Pancreas (tissue), 10 donors: ENCODE measurements around the gene SH3BP4. TPM values are rescaled to one million over a fixed set of nuclear protein-coding genes. Genes with fewer than 3 reads are reported as not detected.

Source experiments
- ATAC-seq, 4 donors: fragments of 200-7000 bp; cut with Tn5 transposase; one replicate each; pipeline versions ENCODE4 v1.8.0 to v1.9.1; 2020; ENCODE audit warnings: mild to moderate bottlenecking in 4 of 4, moderate library complexity in 4 of 4
- DNase-seq, 6 donors: peaks; one replicate each; pipeline ENCODE4 v3.0.0-alpha.2; 2020
- FAIRE-seq: peaks from 2 replicates; lab custom pipeline; 2012; peaks lifted over from hg19 to GRCh38; lab: Jason Lieb, UNC
- H3K27ac ChIP-seq, 4 donors: fragments of 200-600 bp; sonication (generic); 1 replicate in 3 of 4; 2 replicates in 1 of 4; pipeline versions ENCODE4 v1.5.0 to v1.8.0; 2020
- H3K27me3 ChIP-seq, 4 donors: fragments of 200-600 bp; one replicate each; pipeline ENCODE4 v1.8.0; 2021
- H3K36me3 ChIP-seq, 3 donors: fragments of 200-600 bp; sonication (generic) in 1 of 3; one replicate each; pipeline versions ENCODE4 v1.5.0 to v1.8.0; 2020 to 2021
- H3K4me1 ChIP-seq, 3 donors: fragments of 200-600 bp; one replicate each; pipeline ENCODE4 v1.8.0; 2021
- H3K4me3 ChIP-seq, 4 donors: fragments of 200-600 bp; sonication (generic) in 2 of 4; one replicate each; pipeline versions ENCODE4 v1.5.0 to v1.8.0; 2020 to 2021
- H3K9me3 ChIP-seq, 4 donors: fragments of 200-600 bp; one replicate each; pipeline ENCODE4 v1.8.0; 2021
- WGBS, 2 donors: extraction: QIAGEN DNeasy Blood & Tissue Kit; methylation state at CpG; one replicate each; pipeline ENCODE4 v1.1.7; 2013; 5-methylcytosine and 5-hydroxymethylcytosine counted together
- intact Hi-C, 3 donors: fragments of 100-400 bp; cut with DNase I; formaldehyde crosslinking; loops; one replicate each; pipeline versions ENCODE4 v1.11.1 to v1.14.2; 2022
- polyA plus RNA-seq, 2 donors: library from polyadenylated mRNA; stranded (reverse); fragments of 200-250 nt; gene quantifications; one replicate each; pipeline ENCODE4 v1.2.3, GENCODE V29; 2013
- total RNA-seq, 6 donors: library from RNA; stranded (reverse); fragmentation: NEBNext Ultra II Directional in 4 of 6; extraction: Animal tissue kit (Norgen Biotek cat#: 25700) in 4 of 6; gene quantifications; one replicate each; pipeline versions ENCODE4 v1.2.1 to v1.2.4, GENCODE V29; 2021 to 2023
- TF ChIP-seq, protein P1 (sequence below), 4 donors: fragments of 200-600 bp; sonication (generic) in 3 of 4; IDR thresholded peaks; one replicate each; pipeline versions ENCODE4 v1.5.0 to v1.8.0; 2021; ENCODE audit warnings: antibody characterized with exemption in 4 of 4
- donor health status: healthy with polysubstance abuse.
- donor health status: DM: no; HTN: no; CAD: no; lungs with moderate emphysema.
- donor health status: DM: no; HTN: no; CAD: no.
- donor health status: control.
- donor health status: control.
- donor health status: Bipolar disorder and iron deficiency.
- donor health status: DM: yes; HTN: yes; CAD: no.
- donor health status: DM: no; HTN: no; CAD: no.
- donor health status: DM: no; HTN: no; CAD: no.
- donor health status: DM: yes; HTN: yes; CAD: no.

The SH3BP4 gene
- total and polyA plus RNA-seq, 8 donors = 20.5 to 99.7 (median 62.8) TPM

DNA sequence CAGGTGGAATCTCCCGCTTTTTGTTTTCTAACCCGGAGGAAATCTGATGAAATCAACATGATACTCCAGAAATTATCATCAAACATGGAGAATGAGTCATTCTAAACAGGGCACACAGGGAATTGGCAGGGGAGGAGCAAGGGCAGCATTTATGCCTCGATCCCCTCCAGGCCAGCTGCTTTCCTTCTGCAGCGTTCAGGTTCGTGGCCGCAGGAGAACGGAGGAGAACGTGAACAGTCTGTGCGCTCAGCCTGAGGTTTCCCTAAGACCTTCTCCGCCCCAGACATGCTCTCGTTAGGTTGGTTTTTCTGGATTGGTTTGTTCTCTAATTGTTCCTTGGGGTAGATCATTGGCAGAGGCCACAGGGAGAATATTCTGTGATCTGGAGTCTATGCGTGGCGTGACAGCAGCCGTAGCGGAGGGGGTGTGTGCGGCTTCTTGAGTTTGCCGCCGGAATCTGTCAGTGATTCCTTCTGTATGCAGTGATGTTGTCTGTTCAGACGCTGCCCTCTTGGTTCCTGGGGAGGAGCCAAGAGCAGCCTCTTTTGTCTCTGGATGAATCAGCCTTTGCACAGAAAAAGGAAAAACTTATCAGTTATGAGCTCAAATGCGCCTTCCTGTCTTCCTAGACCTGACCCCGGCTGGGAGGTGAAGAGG, 75.9 kb downstream of the SH3BP4 start:
- 74 to 80% methylated on average over 21 of the region's 21 CpGs for WGBS, 2 donors
- Histone ChIP-seq H3K27ac (peak overlapping the region in 3 of 4 donors; percentile 73 to 82 (median 79)), H3K27me3 (no peaks in the 10 kb centered on the region), H3K36me3 (no peaks in the 10 kb centered on the region), H3K9me3 (no peaks in the 10 kb centered on the region), H3K4me3 (no peak overlapping the region), H3K4me1 (peaks cover 22 to 47% (median 46%) of the 10 kb centered on the region in 3 donors)
- peak in 1 of 6 donors; percentile 62 for DNase-seq
- TF ChIP-seq, protein P1, sequence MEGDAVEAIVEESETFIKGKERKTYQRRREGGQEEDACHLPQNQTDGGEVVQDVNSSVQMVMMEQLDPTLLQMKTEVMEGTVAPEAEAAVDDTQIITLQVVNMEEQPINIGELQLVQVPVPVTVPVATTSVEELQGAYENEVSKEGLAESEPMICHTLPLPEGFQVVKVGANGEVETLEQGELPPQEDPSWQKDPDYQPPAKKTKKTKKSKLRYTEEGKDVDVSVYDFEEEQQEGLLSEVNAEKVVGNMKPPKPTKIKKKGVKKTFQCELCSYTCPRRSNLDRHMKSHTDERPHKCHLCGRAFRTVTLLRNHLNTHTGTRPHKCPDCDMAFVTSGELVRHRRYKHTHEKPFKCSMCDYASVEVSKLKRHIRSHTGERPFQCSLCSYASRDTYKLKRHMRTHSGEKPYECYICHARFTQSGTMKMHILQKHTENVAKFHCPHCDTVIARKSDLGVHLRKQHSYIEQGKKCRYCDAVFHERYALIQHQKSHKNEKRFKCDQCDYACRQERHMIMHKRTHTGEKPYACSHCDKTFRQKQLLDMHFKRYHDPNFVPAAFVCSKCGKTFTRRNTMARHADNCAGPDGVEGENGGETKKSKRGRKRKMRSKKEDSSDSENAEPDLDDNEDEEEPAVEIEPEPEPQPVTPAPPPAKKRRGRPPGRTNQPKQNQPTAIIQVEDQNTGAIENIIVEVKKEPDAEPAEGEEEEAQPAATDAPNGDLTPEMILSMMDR (IDR thresholded peaks at IDR 0.05) = no peak
- intact Hi-C loops = no loop called here
- ATAC-seq = peak; percentile 6 to 35 (median 17)
- FAIRE-seq = no peak

DNA sequence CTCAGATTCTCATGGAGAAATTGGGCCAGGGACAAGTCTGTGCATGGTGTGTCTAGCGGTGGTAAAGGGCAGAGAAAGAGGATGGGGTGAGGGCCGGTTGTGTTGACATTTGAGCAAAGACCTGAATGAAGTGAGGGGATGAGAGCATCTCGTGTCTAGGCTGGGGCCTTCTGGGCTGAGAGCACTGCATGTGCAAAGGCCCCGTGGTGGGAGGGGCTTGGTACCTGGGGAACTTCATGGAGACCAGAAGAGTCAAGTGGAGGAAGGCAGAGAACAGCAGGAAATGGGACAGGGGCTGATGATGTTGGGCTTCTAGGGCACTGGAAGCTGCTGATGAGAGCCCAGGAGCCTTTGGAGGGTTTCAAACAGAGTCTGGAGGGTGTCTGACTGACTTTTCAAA, 76.8 kb downstream of the SH3BP4 start:
- ATAC-seq = no peak
- intact Hi-C loops = no loop called here
- H3K27ac ChIP-seq = peak overlapping the region in 1 of 4 donors; percentile 82
- H3K27me3 ChIP-seq = no peaks in the 10 kb centered on the region
- H3K4me1 ChIP-seq = peaks cover 22 to 47% (median 45%) of the 10 kb centered on the region in 3 donors
- TF ChIP-seq, protein P1 (IDR thresholded peaks at IDR 0.05) = no peak
- FAIRE-seq = no peak
- WGBS, 2 donors = 84 to 91% methylated on average over 4 of the region's 4 CpGs
- no peak overlapping the region for H3K4me3 ChIP-seq
- no peaks in the 10 kb centered on the region for H3K36me3 ChIP-seq
- H3K9me3 ChIP-seq = no peaks in the 10 kb centered on the region
- DNase-seq = peak in 1 of 6 donors; percentile 34

DNA sequence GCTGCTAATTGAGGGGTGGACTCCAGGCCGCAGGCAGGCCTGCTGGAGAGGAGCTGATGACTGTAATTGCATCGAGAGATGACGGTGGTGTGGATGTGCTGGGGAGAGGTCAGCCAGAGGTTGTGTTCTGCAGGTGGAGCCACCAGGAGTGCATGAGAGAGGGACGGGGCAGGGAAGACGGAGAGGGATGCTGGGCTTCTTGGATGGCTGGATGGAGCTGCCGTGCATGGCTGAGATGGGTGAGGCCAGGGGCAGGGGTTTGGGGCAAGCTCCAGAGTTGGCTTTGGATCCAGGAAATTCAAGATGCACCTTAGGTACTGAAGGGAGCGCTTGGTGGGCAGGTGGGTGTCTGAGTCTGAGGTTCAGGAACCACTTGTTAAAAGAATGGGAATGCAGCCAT, 77.2 kb downstream of the SH3BP4 start:
- DNase-seq (peak in 1 of 6 donors; percentile 40), ATAC-seq (no peak), FAIRE-seq (no peak)
- no peaks in the 10 kb centered on the region for H3K27me3 ChIP-seq
- no peak overlapping the region for H3K27ac ChIP-seq
- intact Hi-C loops = no loop called here
- no peaks in the 10 kb centered on the region for H3K36me3 ChIP-seq
- no peaks in the 10 kb centered on the region for H3K9me3 ChIP-seq
- WGBS, 2 donors = 91 to 93% methylated on average over 7 of the region's 7 CpGs
- no peak overlapping the region for H3K4me3 ChIP-seq
- TF ChIP-seq, protein P1 (IDR thresholded peaks at IDR 0.05) = no peak
- peaks cover 22 to 44% (median 41%) of the 10 kb centered on the region in 3 donors for H3K4me1 ChIP-seq

DNA sequence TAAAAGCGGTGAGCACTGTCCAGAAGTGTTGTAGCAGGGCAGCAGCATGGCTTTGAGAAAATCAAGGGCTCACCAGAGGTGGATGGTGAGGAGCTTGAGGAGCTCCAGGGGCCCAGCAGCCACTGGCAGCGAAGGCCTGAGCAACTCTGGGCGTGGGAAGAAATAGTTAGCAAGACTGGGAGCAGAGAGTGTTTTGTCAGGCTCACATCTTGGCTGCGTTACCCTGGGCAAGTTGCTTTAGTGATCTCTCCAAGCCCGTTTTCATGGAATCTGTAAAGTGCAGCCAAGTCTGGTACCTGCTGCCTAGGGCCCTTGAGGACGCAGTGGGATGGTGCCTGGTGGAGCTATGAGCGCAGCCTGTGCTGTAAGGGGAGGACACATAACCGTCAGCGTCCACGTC, 78.3 kb downstream of the SH3BP4 start:
- Histone ChIP-seq H3K36me3 (peaks cover 0 to 7% (median 0%) of the 10 kb centered on the region in 3 donors), H3K4me3 (no peak overlapping the region), H3K9me3 (no peaks in the 10 kb centered on the region), H3K27ac (peak overlapping the region in 1 of 4 donors; percentile 7), H3K27me3 (no peaks in the 10 kb centered on the region), H3K4me1 (peaks cover 22 to 34% (median 31%) of the 10 kb centered on the region in 3 donors)
- WGBS, 2 donors = 56 to 59% methylated on average over 10 of the region's 10 CpGs
- FAIRE-seq = no peak
- DNase-seq = peak in 1 of 6 donors; percentile 24
- TF ChIP-seq, protein P1 (IDR thresholded peaks at IDR 0.05) = no peak
- intact Hi-C loops = no loop called here
- ATAC-seq = no peak

DNA sequence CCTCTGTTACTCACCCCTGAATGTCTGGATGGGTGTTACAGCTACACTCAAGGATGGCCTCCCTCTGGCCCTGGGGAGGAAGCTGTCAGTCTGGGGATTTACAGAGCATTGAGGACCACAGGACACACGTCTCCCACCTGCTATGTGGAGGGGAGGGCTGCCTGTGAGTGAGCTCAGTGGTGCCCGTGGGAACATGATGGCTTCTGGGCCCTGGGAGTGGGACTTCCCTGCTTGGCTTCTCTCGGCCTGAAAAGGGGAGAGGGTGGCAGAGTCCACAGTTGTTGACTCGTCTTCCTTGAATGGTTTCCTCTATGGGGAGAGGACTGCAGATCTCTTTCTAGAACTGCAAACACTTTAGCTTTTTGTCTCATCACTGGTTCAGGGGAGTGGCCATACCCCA, 79.1 kb downstream of the SH3BP4 start:
- DNase-seq (no peak), ATAC-seq (no peak), FAIRE-seq (no peak)
- Histone ChIP-seq H3K4me1 (peaks cover 18 to 26% (median 22%) of the 10 kb centered on the region in 3 donors), H3K9me3 (no peaks in the 10 kb centered on the region), H3K27ac (no peak overlapping the region), H3K36me3 (peaks cover 0 to 15% (median 0%) of the 10 kb centered on the region in 3 donors), H3K4me3 (no peak overlapping the region), H3K27me3 (no peaks in the 10 kb centered on the region)
- 64 to 72% methylated on average over 4 of the region's 4 CpGs for WGBS, 2 donors
- intact Hi-C loops = no loop called here
- TF ChIP-seq, protein P1 (IDR thresholded peaks at IDR 0.05) = no peak
